ENCODE results near the gene MYH7B. TPM values are rescaled to one million over a fixed set of nuclear protein-coding genes. Genes with fewer than 3 reads are reported as not detected.

The MYH7B gene
- total RNA-seq, 1 donor from 2014 or later: under 0.01 TPM

DNA sequence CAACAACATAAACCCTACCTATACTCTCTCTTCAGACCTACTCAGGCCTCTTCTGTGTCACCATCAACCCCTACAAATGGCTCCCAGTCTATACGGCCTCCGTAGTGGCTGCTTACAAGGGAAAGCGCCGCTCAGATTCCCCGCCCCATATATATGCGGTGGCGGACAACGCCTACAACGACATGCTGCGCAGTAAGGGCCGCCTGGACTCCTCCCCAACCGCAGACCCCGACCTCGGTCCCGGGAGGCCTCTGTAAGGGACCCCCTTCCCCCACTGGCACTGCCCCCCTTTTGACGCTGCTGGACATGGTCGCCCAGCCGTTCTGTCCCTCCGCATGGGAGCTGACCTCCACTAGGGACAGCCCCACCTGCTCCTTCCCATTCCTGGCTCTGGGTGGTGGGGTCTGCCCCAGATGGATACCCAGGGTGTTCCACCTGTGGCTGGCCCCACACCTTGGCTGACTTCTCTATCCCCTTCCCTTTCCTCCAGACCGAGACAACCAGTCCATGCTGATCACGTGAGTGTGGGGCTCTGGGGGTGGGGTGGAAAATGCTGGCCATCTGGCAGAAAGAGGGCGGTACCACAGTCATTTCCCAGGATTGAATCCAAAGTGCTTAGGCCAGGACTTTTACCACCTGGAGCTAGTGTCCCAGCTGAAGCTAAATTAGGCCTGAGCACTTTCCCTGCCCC lies 25.0 kb downstream of the MYH7B start:
- FAIRE-seq (no peak), DNase-seq (ENCODE audit: low read depth) (no peak)
- TF ChIP-seq, protein P1, sequence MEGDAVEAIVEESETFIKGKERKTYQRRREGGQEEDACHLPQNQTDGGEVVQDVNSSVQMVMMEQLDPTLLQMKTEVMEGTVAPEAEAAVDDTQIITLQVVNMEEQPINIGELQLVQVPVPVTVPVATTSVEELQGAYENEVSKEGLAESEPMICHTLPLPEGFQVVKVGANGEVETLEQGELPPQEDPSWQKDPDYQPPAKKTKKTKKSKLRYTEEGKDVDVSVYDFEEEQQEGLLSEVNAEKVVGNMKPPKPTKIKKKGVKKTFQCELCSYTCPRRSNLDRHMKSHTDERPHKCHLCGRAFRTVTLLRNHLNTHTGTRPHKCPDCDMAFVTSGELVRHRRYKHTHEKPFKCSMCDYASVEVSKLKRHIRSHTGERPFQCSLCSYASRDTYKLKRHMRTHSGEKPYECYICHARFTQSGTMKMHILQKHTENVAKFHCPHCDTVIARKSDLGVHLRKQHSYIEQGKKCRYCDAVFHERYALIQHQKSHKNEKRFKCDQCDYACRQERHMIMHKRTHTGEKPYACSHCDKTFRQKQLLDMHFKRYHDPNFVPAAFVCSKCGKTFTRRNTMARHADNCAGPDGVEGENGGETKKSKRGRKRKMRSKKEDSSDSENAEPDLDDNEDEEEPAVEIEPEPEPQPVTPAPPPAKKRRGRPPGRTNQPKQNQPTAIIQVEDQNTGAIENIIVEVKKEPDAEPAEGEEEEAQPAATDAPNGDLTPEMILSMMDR (IDR thresholded peaks at IDR 0.05; ENCODE audit: insufficient read depth, low read length, severe bottlenecking): no peak
- H3K4me3 ChIP-seq (ENCODE audit: low read depth, low read length): no peak overlapping the region
- no peaks in the 10 kb centered on the region for H3K36me3 ChIP-seq (ENCODE audit: control insufficient read depth, insufficient read depth, low read length)
- H3K27me3 ChIP-seq (ENCODE audit: control insufficient read depth, insufficient read depth, low read length): peaks cover 4% of the 10 kb centered on the region

GRCh38 chr20:34982270-34983088 lies 26.8 kb downstream of the MYH7B start:
- H3K36me3 ChIP-seq (ENCODE audit: control insufficient read depth, insufficient read depth, low read length): no peaks in the 10 kb centered on the region
- TF ChIP-seq, protein P1 (IDR thresholded peaks at IDR 0.05; ENCODE audit: insufficient read depth, low read length, severe bottlenecking): no peak
- DNase-seq (ENCODE audit: low read depth): no peak
- peaks cover 7% of the 10 kb centered on the region for H3K27me3 ChIP-seq (ENCODE audit: control insufficient read depth, insufficient read depth, low read length)
- no peak for FAIRE-seq
- no peak overlapping the region for H3K4me3 ChIP-seq (ENCODE audit: low read depth, low read length)

DNA sequence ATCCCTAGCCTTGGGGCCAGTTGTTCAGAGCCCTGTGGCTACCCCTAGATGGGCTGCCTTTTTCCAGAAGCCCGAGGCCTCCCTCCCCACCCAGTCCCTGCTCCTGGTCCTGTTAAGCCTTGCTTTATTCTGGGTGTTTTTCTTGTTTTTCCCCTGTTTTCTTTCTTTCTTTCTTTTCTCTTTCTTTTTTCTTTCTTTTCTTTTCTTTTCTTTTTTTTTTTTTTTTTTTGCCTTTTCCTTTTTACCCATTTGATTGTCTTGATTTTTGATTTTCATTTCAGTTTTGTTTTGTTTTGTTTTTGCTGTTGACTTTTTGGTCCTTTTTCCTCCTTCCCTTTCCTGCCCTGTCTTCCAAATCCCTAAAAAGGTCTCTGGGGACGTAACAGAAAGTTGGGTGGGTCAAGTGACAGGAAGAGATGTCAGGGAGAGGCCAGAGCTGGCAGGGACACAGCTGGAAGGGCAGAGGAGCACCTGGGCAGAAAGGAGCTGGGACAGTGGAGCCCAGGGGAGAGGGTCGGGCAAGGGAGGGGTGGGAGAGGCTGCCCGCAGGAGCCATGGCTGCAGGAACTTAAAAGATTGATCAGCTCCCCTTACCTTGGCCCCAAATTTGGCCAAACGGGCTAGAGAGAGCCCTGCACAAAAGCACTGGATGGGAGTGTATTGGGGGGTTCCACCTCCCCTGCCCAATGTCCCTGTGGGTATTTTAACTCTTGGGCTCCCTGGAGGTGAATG lies 27.6 kb downstream of the MYH7B start:
- H3K4me3 ChIP-seq (ENCODE audit: low read depth, low read length): no peak overlapping the region
- TF ChIP-seq, protein P1 (IDR thresholded peaks at IDR 0.05; ENCODE audit: insufficient read depth, low read length, severe bottlenecking): no peak
- H3K36me3 ChIP-seq (ENCODE audit: control insufficient read depth, insufficient read depth, low read length): no peaks in the 10 kb centered on the region
- peaks cover 7% of the 10 kb centered on the region for H3K27me3 ChIP-seq (ENCODE audit: control insufficient read depth, insufficient read depth, low read length)
- no peak for FAIRE-seq
- DNase-seq (ENCODE audit: low read depth): no peak

GRCh38 chr20:34983995-34984735 lies 28.5 kb downstream of the MYH7B start:
- no peak overlapping the region for H3K4me3 ChIP-seq (ENCODE audit: low read depth, low read length)
- no peaks in the 10 kb centered on the region for H3K36me3 ChIP-seq (ENCODE audit: control insufficient read depth, insufficient read depth, low read length)
- DNase-seq (ENCODE audit: low read depth): no peak
- TF ChIP-seq, protein P1 (IDR thresholded peaks at IDR 0.05; ENCODE audit: insufficient read depth, low read length, severe bottlenecking): no peak
- FAIRE-seq: no peak
- H3K27me3 ChIP-seq (ENCODE audit: control insufficient read depth, insufficient read depth, low read length): peaks cover 7% of the 10 kb centered on the region

- FAIRE-seq: no peak
Observed at GRCh38 chr20:34984756-34985261, 29.1 kb downstream of the MYH7B start.

More at GRCh38 chr20:34984756-34985261, 29.1 kb downstream of the MYH7B start:
- H3K36me3 ChIP-seq (ENCODE audit: control insufficient read depth, insufficient read depth, low read length): no peaks in the 10 kb centered on the region
- TF ChIP-seq, protein P1 (IDR thresholded peaks at IDR 0.05; ENCODE audit: insufficient read depth, low read length, severe bottlenecking): no peak
- DNase-seq (ENCODE audit: low read depth): no peak
- H3K27me3 ChIP-seq (ENCODE audit: control insufficient read depth, insufficient read depth, low read length): peaks cover 7% of the 10 kb centered on the region
- H3K4me3 ChIP-seq (ENCODE audit: low read depth, low read length): no peak overlapping the region
